Transverse colon (tissue), 4 donors: Measurements from ENCODE around the gene THEM5. TPM values are rescaled to one million over a fixed set of nuclear protein-coding genes. Genes with fewer than 3 reads are reported as not detected.

Experiments
- DNase-seq: peaks from one replicate; pipeline ENCODE4 v3.0.0-alpha.2; 2019
- H3K27ac ChIP-seq, 4 donors: fragments of 200-600 bp; sonication (generic); 2 replicates each; pipeline ENCODE4 v1.5.1; 2016 to 2018; ENCODE audit warnings: inconsistent platforms in 4 of 4
- H3K27me3 ChIP-seq: fragments of 200-600 bp; sonication (generic); 2 replicates; pipeline ENCODE4 v1.5.1; 2017; ENCODE audit warnings: inconsistent platforms
- H3K36me3 ChIP-seq, 4 donors: fragments of 200-600 bp; sonication (generic); 2 replicates each; pipeline ENCODE4 v1.5.1; 2017 to 2019; ENCODE audit warnings: inconsistent platforms in 4 of 4
- H3K4me1 ChIP-seq, 4 donors: fragments of 200-600 bp; sonication (generic); 2 replicates each; pipeline ENCODE4 v1.5.1; 2017 to 2020; ENCODE audit warnings: inconsistent platforms in 4 of 4
- H3K4me3 ChIP-seq, 4 donors: fragments of 200-600 bp; sonication (generic); 1 replicate in 1 of 4; 2 replicates in 3 of 4; pipeline versions ENCODE4 v1.5.1 to v1.6.1; 2017 to 2019; ENCODE audit warnings: inconsistent platforms in 4 of 4
- H3K9me3 ChIP-seq, 2 donors: fragments of 200-600 bp; sonication (generic); 2 replicates each; pipeline ENCODE4 v1.5.1; 2017 to 2019; ENCODE audit warnings: inconsistent platforms in 2 of 2
- CTCF ChIP-seq, 5 experiments: fragments of 200-600 bp in 3 of 5; fragments of 450-650 bp in 2 of 5; sonication (generic) in 3 of 5; IDR thresholded peaks; 1 replicate in 2 of 5; 2 replicates in 3 of 5; pipeline ENCODE4 v1.5.1; 2016 to 2017; ENCODE audit warnings: antibody characterized with exemption in 5 of 5, inconsistent platforms in 3 of 5, mild to moderate bottlenecking in 2 of 5, moderate library complexity in 1 of 5
- EP300 ChIP-seq: sonication (generic); formaldehyde crosslinking; IDR thresholded peaks from one replicate; pipeline ENCODE4 v1.6.1; 2017; ENCODE audit warnings: antibody characterized with exemption, low read depth
- POLR2A ChIP-seq: fragments of 450-650 bp; IDR thresholded peaks from one replicate; pipeline ENCODE4 v1.6.1; 2016; ENCODE audit warnings: antibody characterized with exemption, mild to moderate bottlenecking, moderate library complexity
- POLR2AphosphoS5 ChIP-seq, 3 donors: sonication (generic); formaldehyde crosslinking; IDR thresholded peaks; one replicate each; pipeline ENCODE4 v1.6.1; 2016; ENCODE audit warnings: antibody characterized with exemption in 3 of 3
- WGBS, 2 donors: methylation state at CpG; one replicate each; pipeline ENCODE4 v1.1.5; 2018; ENCODE audit warnings: low coverage in 1 of 2; 5-methylcytosine and 5-hydroxymethylcytosine counted together
- in situ Hi-C, 4 donors: fragments of 200-750 bp; cut with MboI; loops; one replicate each; pipeline versions ENCODE4 v1.15.0 to v1.15.1; 2017; ENCODE audit warnings: low sequenced_read_pairs in 3 of 4, low pct_ligation_motif_present in 1 of 4, low pct_unique_long_range_greater_than_20kb in 1 of 4
- intact Hi-C: fragments of 100-400 bp; cut with DNase I; formaldehyde crosslinking; loops from one replicate; pipeline ENCODE4 v1.15.1; 2023; ENCODE audit warnings: low total_unique reads
- total RNA-seq, 4 donors: library from RNA; depleted of rRNA; stranded (reverse); fragments of >200 nt; gene quantifications; one replicate each; pipeline ENCODE4 v1.1.0, GENCODE V29; 2016

The THEM5 gene
- total RNA-seq, 4 donors from 2014 or later, result not detected

- Histone ChIP-seq H3K9me3 (no peaks in the 10 kb centered on the region), H3K27ac (no peak overlapping the region), H3K4me1 (no peaks in the 10 kb centered on the region), H3K4me3 (no peak overlapping the region), H3K27me3 (peaks cover 13% of the 10 kb centered on the region), H3K36me3 (no peaks in the 10 kb centered on the region)
- intact Hi-C loops (no loop called here), in situ Hi-C loops (no loop called here)
- DNase-seq, result no peak
- TF ChIP-seq EP300 (no peak), POLR2A (no peak), CTCF (IDR thresholded peaks at IDR 0.05) (no peak), POLR2AphosphoS5 (IDR thresholded peaks at IDR 0.05) (no peak)
Observed at GRCh38 chr1:151849871-151850270, 3.6 kb downstream of the THEM5 start.

DNA sequence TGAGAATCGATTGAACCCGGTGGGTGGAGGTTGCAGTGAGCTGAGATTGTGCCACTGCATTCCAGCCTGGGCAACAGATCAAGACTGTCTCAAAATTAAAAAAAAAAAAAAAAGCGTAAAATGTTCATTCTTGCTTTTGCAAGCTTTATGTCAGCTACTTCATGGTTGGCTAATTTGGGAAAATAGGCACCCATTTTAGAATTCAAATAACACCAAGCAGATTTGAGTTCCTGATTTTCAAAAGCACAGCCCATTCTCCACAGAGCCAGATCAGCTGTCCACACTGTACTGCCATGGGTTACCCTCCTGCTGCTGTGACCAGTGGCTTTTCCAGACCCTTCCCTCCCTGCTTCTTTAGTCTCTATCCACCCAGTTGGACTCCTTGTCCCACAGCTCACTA lies 4.4 kb downstream of the THEM5 start:
- Histone ChIP-seq H3K4me1 (no peaks in the 10 kb centered on the region), H3K4me3 (no peak overlapping the region), H3K9me3 (no peaks in the 10 kb centered on the region), H3K27ac (no peak overlapping the region), H3K36me3 (no peaks in the 10 kb centered on the region), H3K27me3 (peaks cover 14% of the 10 kb centered on the region)
- in situ Hi-C loops, result no loop called here
- WGBS, 2 donors, result 78 to 80% methylated on average over 3 of the region's 3 CpGs
- no peak for DNase-seq
- intact Hi-C loops, result no loop called here
- TF ChIP-seq POLR2AphosphoS5 (IDR thresholded peaks at IDR 0.05), result no peak
- TF ChIP-seq EP300, result no peak
- TF ChIP-seq POLR2A, result no peak
- no peak for TF ChIP-seq CTCF (IDR thresholded peaks at IDR 0.05)

DNA sequence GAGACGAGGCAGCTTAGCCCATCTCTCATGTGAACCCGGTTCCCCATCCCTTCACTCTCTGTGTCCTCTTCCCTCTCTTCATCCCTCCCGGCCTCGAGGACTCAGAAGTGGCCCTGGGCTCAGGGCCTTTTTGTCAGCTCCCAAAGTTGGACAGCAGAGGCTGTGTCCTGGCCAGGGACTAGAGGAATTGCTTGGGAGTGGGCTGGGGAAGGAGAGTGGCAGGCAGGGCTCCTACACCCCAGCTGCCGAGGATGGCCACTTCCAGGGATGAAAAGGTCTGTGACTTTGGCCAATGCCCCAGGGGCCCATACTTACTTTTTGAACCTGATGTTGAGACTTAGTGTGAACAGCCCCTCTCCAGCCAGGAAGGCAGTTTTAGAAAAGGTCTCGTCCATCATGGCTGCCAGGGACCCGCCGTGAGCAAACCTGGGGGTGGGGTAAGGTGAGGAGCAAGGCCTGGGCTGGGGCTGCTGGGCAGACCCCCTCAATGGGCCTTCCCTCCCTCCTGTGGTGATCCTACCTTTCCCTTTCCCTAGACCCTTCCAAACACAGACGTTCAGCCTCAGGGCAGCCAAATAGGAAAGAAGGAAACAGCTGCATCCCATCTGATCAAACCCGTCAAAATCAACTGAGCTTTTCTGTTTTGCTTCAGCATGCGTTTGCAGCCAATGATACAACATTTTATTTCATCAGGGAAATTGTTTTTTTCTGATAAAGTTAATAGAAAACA lies 5.5 kb downstream of the THEM5 start:
- DNase-seq, result no peak
- Histone ChIP-seq H3K27me3 (peaks cover 14% of the 10 kb centered on the region), H3K4me1 (no peaks in the 10 kb centered on the region), H3K4me3 (no peak overlapping the region), H3K9me3 (no peaks in the 10 kb centered on the region), H3K27ac (no peak overlapping the region), H3K36me3 (no peaks in the 10 kb centered on the region)
- intact Hi-C loops (no loop called here), in situ Hi-C loops (no loop called here)
- 64 to 69% methylated on average over 6 to 11 of the region's 11 CpGs for WGBS, 2 donors
- TF ChIP-seq POLR2AphosphoS5 (IDR thresholded peaks at IDR 0.05) (no peak), EP300 (no peak), POLR2A (no peak), CTCF (IDR thresholded peaks at IDR 0.05) (no peak)

GRCh38 chr1:151846686-151847237 lies 6.8 kb downstream of the THEM5 start:
- Histone ChIP-seq H3K9me3 (no peaks in the 10 kb centered on the region), H3K27ac (no peak overlapping the region), H3K36me3 (no peaks in the 10 kb centered on the region), H3K27me3 (peaks cover 14% of the 10 kb centered on the region), H3K4me3 (no peak overlapping the region), H3K4me1 (no peaks in the 10 kb centered on the region)
- DNase-seq, result no peak
- in situ Hi-C loops, result no loop called here
- TF ChIP-seq POLR2A (no peak), CTCF (IDR thresholded peaks at IDR 0.05) (no peak), POLR2AphosphoS5 (IDR thresholded peaks at IDR 0.05) (no peak), EP300 (no peak)
- WGBS, 2 donors, result 75 to 79% methylated on average over 2 to 8 of the region's 8 CpGs
- intact Hi-C loops, result no loop called here
